GM10847 (cell line): Measurements from ENCODE around the gene ST8SIA1.

ENCODE experiments used
- POLR2A ChIP-seq: IDR thresholded peaks from 2 replicates; pipeline ENCODE4 v1.6.1; 2011; ENCODE audit not compliant: insufficient read length; ENCODE audit errors: extremely low read depth

The ST8SIA1 gene

DNA sequence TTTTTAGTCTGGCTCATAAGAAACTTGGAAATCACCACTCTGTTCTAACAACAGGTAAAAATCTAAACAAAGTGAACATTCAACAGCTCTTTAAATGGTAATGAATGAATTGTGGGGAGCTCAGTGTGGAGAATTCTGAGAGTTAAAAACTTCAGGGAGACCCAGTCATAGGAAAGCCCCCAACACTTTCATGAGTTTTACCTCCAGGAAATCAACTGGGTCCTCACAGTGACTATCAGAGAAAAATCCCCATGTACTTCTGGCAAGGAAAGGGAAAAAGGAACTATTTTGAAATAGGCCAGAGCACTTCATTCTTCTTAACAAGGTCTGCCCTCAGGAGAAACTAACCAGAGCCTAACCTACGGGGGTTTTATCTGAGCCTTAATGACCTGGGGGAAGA, 153.8 kb downstream of the ST8SIA1 start:
- no peak for TF ChIP-seq POLR2A

DNA sequence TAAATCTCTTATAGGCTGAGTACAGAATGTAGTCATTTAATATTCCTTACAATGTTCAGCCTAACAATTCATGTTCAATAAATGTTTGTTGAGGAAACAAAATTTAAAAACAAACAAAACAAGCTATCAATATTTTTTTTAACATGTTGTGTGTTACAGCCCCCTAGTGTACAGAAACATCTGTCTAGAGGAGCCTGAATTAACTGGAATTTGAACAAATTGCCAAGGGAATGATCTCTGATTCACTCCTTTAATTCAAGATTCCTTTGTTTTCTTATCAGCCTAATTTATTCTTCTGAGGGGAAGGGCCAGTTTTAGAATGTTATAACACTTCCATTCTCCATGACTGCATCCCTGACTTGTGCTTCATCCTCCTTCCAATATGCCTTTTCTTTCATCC, 161.3 kb downstream of the ST8SIA1 start:
- TF ChIP-seq POLR2A: no peak

DNA sequence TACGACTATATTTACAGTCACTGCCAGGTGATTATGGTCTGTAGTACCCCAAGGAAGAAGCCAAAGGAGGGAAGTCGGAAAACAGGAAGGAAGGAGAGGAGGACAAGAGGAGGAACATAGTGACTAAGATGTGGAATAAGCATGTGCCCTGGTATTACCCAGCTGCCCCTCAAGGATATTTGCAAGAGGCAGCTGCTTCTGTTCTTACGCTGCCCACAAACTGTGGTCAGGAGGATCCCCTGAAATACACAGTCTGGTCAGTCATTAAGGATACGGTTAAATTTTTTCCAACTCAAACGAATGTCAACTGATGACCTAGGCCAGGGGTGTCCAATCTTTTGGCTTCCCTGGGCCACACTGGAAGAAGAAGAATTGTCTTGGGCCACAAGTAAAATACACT, 162.0 kb downstream of the ST8SIA1 start:
- no peak for TF ChIP-seq POLR2A

DNA sequence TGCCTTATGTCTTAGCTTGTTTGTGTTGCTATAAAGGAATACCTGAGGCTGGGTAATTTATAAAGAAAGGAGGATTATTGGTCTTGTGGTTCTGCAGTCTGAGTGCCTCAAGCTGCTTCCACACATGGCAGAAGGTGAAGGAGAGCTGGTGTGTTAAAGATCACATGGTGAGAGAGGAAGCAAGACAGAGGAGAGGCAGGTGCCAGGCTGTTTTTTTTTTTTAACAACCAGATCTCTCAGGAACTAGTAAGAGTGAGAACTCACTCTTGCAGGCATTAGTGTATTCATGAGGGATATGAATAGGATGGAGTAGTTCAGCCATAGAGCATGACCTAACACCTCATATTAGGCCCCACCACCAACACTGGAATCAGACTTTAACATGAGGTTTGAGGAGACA, 165.1 kb downstream of the ST8SIA1 start:
- TF ChIP-seq POLR2A: no peak

DNA sequence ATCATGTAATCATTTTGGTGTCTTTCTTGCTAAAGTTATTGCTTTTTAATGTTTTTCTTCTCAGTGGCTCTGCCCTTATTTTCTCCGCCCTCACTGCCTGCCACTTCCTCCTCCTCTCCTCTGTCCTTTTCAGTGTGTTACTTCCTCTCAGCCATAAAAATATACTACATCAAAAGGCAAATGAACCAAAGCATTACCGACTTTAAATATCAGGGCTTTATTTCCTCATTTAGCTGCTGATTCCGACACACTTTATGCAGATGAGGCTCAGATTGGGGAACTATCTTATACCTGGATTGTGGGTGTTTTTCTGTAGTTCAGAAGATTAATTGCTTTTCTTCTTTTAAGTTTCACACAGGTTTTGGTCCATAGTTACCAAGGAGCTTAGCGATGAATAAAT, 170.4 kb downstream of the ST8SIA1 start:
- no peak for TF ChIP-seq POLR2A

DNA sequence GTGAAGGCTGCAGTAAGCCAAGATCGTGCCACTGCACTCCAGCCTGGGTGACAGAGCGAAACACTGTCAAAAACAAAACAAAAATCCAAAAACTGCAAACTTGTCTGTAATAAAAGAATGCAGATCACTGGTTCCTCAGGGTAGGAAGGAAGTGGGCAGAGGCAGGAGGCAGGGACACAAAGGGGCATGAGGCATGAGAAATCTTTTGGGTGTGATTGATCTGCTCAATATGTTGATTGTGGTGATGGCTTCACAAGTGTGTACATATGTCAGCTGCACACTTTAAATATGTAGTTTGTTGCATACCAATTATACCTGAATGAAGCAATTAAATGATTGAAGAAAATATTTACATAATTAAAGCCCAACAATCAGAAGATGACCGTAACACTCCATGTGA, 170.9 kb downstream of the ST8SIA1 start:
- TF ChIP-seq POLR2A: no peak

DNA sequence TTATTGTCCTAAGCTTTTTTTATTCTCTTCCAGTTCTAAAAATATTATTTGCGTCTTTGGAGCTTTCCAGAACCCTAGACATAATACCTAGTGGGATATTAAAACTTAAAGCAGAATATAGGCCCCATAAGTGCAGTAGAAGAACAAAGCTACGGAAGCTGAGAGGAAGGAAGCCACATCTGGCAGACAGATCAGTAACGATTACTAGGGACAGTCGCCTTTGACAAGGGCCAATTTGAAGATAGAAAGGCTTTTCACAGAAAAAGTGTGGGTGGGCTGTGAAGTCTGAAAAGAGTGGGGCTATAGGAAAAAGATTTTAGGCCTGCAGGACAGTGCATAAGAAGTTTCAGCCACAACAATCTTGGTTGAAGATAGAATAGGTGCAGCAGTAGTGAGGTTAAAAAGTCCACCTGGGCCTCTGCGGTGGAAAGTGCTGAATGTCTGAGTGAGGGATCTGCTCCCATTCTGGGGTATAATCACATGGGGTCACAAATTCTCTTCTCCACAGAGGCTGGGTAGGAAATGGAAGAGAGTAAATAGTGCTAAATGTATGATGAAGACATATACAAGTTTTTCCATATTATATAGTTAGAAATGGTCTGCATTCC, 174.0 kb downstream of the ST8SIA1 start:
- TF ChIP-seq POLR2A: no peak
